ENCODE results near the gene PTCD3. TPM values are rescaled to one million over a fixed set of nuclear protein-coding genes. Genes with fewer than 3 reads are reported as not detected.

PTCD3 gene
- polyA plus RNA-seq, 1 donor (not counting 4 experiments of a cell fraction or from before 2014, with no cell fraction given) = 93.1 TPM

- no peak overlapping the region for H3K4me2 ChIP-seq (ENCODE audit: control insufficient read depth, extremely low read depth, insufficient read depth, low read depth, low read length)
- no peak overlapping the region for H3K27ac ChIP-seq (ENCODE audit: control insufficient read depth, insufficient read depth, low read length)
- H3K36me3 ChIP-seq (ENCODE audit: control insufficient read depth in 2 of 2, extremely low read depth in 1 of 2, insufficient read depth in 2 of 2, low read length in 2 of 2) = peaks cover 21 to 36% of the 10 kb centered on the region in 2 experiments
- no peaks in the 10 kb centered on the region for H3K9me3 ChIP-seq (ENCODE audit: control insufficient read depth, low read depth, low read length)
- H3K4me3 ChIP-seq (ENCODE audit: control insufficient read depth in 2 of 3, extremely low read depth in 1 of 3, insufficient read depth in 2 of 3, low read depth in 1 of 3, low read length in 3 of 3) = no peak overlapping the region
- no peak overlapping the region for H2AFZ ChIP-seq (ENCODE audit: control insufficient read depth, low read length)
- H3K27me3 ChIP-seq (ENCODE audit: control insufficient read depth, extremely low read depth, insufficient read depth, low read length) = no peaks in the 10 kb centered on the region
- DNase-seq (ENCODE audit: low read depth, low spot score) (no peak), FAIRE-seq (no peak)
- no peaks in the 10 kb centered on the region for H3K9me1 ChIP-seq (ENCODE audit: control insufficient read depth, extremely low read depth, insufficient read depth, low read length)
- dilution Hi-C loops (cut with MboI; ENCODE audit: extremely low pct_ligation_motif_present, low sequenced_read_pairs) = no loop called here
- H4K20me1 ChIP-seq (ENCODE audit: control insufficient read depth, extremely low read depth, insufficient read depth, low read length) = no peaks in the 10 kb centered on the region
- TF ChIP-seq, protein P1, sequence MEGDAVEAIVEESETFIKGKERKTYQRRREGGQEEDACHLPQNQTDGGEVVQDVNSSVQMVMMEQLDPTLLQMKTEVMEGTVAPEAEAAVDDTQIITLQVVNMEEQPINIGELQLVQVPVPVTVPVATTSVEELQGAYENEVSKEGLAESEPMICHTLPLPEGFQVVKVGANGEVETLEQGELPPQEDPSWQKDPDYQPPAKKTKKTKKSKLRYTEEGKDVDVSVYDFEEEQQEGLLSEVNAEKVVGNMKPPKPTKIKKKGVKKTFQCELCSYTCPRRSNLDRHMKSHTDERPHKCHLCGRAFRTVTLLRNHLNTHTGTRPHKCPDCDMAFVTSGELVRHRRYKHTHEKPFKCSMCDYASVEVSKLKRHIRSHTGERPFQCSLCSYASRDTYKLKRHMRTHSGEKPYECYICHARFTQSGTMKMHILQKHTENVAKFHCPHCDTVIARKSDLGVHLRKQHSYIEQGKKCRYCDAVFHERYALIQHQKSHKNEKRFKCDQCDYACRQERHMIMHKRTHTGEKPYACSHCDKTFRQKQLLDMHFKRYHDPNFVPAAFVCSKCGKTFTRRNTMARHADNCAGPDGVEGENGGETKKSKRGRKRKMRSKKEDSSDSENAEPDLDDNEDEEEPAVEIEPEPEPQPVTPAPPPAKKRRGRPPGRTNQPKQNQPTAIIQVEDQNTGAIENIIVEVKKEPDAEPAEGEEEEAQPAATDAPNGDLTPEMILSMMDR (optimal IDR thresholded peaks at IDR 0.05 in 1 of 3, IDR thresholded peaks at IDR 0.05 in 1 of 3, conservative IDR thresholded peaks at IDR 0.05 in 1 of 3; ENCODE audit: extremely low read depth in 1 of 3, insufficient read depth in 2 of 3, low read length in 3 of 3) = no peak
- TF ChIP-seq EZH2 (IDR thresholded peaks at IDR 0.05; ENCODE audit: low read length) = no peak
- H3K9ac ChIP-seq (ENCODE audit: control insufficient read depth, extremely low read depth, insufficient read depth, low read length) = no peak overlapping the region
- H3K4me1 ChIP-seq (ENCODE audit: control insufficient read depth, extremely low read depth, insufficient read depth, low read length) = no peaks in the 10 kb centered on the region
- no peaks in the 10 kb centered on the region for H3K79me2 ChIP-seq (ENCODE audit: control insufficient read depth, insufficient read depth, low read length)
These were observed 41.8 kb downstream of the PTCD3 start for GRCh38 chr2:86147793-86148192.

DNA sequence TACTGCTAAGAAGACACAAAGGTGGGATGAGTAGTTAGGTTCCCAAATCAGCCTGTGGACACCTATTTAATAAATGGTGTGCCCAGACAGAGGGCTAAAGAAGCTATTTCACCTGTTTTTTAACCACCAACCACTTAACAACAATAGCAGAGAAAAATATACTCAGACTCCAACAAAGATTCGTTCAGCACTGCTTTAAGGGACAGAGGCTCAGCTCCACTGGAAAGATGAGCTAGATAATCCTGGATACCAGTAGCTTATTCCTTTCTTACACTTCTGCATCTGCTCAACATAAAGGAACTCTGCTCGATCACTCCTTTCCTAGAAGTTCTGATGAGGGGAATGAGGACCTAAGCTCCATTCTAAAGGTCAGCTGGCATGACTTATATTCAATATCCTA, 44.5 kb downstream of the PTCD3 start:
- peaks cover 23 to 26% of the 10 kb centered on the region in 2 experiments for H3K36me3 ChIP-seq (ENCODE audit: control insufficient read depth in 2 of 2, extremely low read depth in 1 of 2, insufficient read depth in 2 of 2, low read length in 2 of 2)
- no peak overlapping the region for H3K4me3 ChIP-seq (ENCODE audit: control insufficient read depth in 2 of 3, extremely low read depth in 1 of 3, insufficient read depth in 2 of 3, low read depth in 1 of 3, low read length in 3 of 3)
- H3K4me2 ChIP-seq (ENCODE audit: control insufficient read depth, extremely low read depth, insufficient read depth, low read depth, low read length) = no peak overlapping the region
- H2AFZ ChIP-seq (ENCODE audit: control insufficient read depth, low read length) = no peak overlapping the region
- no peaks in the 10 kb centered on the region for H3K4me1 ChIP-seq (ENCODE audit: control insufficient read depth, extremely low read depth, insufficient read depth, low read length)
- H4K20me1 ChIP-seq (ENCODE audit: control insufficient read depth, extremely low read depth, insufficient read depth, low read length) = no peaks in the 10 kb centered on the region
- no peak for TF ChIP-seq EZH2 (IDR thresholded peaks at IDR 0.05; ENCODE audit: low read length)
- TF ChIP-seq, protein P1 (optimal IDR thresholded peaks at IDR 0.05 in 1 of 3, IDR thresholded peaks at IDR 0.05 in 1 of 3, conservative IDR thresholded peaks at IDR 0.05 in 1 of 3; ENCODE audit: extremely low read depth in 1 of 3, insufficient read depth in 2 of 3, low read length in 3 of 3) = no peak
- H3K27ac ChIP-seq (ENCODE audit: control insufficient read depth, insufficient read depth, low read length) = no peak overlapping the region
- no peaks in the 10 kb centered on the region for H3K27me3 ChIP-seq (ENCODE audit: control insufficient read depth, extremely low read depth, insufficient read depth, low read length)
- H3K9me1 ChIP-seq (ENCODE audit: control insufficient read depth, extremely low read depth, insufficient read depth, low read length) = no peaks in the 10 kb centered on the region
- dilution Hi-C loops (cut with MboI; ENCODE audit: extremely low pct_ligation_motif_present, low sequenced_read_pairs) = no loop called here
- no peak for FAIRE-seq
- no peak overlapping the region for H3K9ac ChIP-seq (ENCODE audit: control insufficient read depth, extremely low read depth, insufficient read depth, low read length)
- no peak for DNase-seq (ENCODE audit: low read depth, low spot score)
- no peaks in the 10 kb centered on the region for H3K9me3 ChIP-seq (ENCODE audit: control insufficient read depth, low read depth, low read length)
- H3K79me2 ChIP-seq (ENCODE audit: control insufficient read depth, insufficient read depth, low read length) = no peaks in the 10 kb centered on the region

Measured in keratinocyte (primary cell).